GM06990 (cell line): ENCODE data around the gene CUZD1.
A peak's percentile ranks its signal among the peaks of the same experiment; 100 is the strongest.
"Not testable (repeated sequence)": the region's sequence is repeated elsewhere in the genome, so short reads cannot be mapped to it uniquely, and the experiment has no call there.

Source experiments
- DNase-seq: peaks from one replicate; pipeline ENCODE4 v3.0.0-alpha.2; 2011; ENCODE audit not compliant: insufficient read length; ENCODE audit errors: extremely low read depth
- H3K27me3 ChIP-seq: replicated peaks from 2 replicates; pipeline ENCODE4 v1.6.0; 2011; ENCODE audit warnings: low read length; ENCODE audit not compliant: control insufficient read depth, insufficient read depth
- H3K36me3 ChIP-seq: 2 replicates; pipeline ENCODE4 v1.5.1; 2011; ENCODE audit warnings: low read length; ENCODE audit not compliant: control insufficient read depth, insufficient read depth
- H3K4me3 ChIP-seq: replicated peaks from 2 replicates; pipeline ENCODE4 v1.5.1; 2011; ENCODE audit warnings: low read depth, mild to moderate bottlenecking, control low read depth, low read length
- TF ChIP-seq, protein P1 (sequence below): IDR thresholded peaks from 2 replicates; pipeline ENCODE4 v1.5.1; 2011; ENCODE audit warnings: low read length, control low read depth, mild to moderate bottlenecking, inconsistent platforms; ENCODE audit not compliant: insufficient read depth, poor library complexity, severe bottlenecking

Gene CUZD1

DNA sequence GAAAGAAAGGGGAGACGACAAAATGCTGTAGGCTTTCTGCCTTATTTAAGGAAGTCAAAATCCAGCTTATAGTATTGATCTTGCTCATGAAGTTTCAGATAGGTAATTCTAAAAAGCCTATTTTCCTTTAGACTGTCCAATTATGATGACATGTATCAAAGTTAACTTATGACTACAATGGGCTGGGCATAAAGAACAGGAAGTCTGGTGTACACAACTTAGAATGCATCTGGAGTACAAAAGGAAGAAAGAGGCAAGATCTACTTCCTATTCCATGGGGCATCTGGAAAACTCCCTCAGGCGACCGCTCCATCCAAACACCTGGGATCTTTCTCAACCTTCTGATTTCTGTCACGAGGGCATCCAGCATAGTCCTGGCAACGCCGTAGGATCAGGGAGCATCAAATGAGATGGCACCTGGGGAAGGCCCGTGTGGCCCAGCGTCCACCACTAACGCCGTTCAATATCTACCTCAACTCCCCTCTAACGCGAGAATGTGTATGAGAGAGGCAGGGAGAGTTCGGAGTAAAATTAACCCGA is 33.2 kb upstream of the CUZD1 start:
- no peaks in the 10 kb centered on the region for H3K27me3 ChIP-seq
- H3K36me3 ChIP-seq, result no peaks in the 10 kb centered on the region
- peak overlapping the region; percentile 66 for H3K4me3 ChIP-seq
- TF ChIP-seq, protein P1, sequence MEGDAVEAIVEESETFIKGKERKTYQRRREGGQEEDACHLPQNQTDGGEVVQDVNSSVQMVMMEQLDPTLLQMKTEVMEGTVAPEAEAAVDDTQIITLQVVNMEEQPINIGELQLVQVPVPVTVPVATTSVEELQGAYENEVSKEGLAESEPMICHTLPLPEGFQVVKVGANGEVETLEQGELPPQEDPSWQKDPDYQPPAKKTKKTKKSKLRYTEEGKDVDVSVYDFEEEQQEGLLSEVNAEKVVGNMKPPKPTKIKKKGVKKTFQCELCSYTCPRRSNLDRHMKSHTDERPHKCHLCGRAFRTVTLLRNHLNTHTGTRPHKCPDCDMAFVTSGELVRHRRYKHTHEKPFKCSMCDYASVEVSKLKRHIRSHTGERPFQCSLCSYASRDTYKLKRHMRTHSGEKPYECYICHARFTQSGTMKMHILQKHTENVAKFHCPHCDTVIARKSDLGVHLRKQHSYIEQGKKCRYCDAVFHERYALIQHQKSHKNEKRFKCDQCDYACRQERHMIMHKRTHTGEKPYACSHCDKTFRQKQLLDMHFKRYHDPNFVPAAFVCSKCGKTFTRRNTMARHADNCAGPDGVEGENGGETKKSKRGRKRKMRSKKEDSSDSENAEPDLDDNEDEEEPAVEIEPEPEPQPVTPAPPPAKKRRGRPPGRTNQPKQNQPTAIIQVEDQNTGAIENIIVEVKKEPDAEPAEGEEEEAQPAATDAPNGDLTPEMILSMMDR, result no peak
- peak; percentile 50 for DNase-seq

GRCh38 chr10:122877264-122877663 is 31.6 kb upstream of the CUZD1 start:
- TF ChIP-seq, protein P1, result no peak
- no peak overlapping the region for H3K4me3 ChIP-seq
- no peaks in the 10 kb centered on the region for H3K27me3 ChIP-seq
- no peak for DNase-seq
- no peaks in the 10 kb centered on the region for H3K36me3 ChIP-seq

DNA sequence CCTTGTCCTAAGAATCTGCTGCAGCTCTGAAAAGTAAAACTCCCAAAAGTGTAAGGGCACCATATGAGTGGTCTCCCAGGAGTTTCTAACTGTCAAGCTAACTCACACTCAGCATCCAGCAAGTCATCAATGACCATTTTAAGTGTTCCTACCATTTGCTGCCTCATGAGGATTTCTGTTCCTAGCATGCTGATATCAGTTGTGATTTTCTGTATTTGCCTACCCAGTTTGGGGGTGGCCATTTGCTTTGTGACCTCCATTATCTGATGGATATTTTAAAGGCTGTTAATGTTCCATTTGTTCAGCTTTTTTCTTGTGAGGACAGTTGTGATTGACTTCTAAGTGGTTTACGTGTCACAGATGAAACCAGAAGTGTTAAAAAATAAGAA is 30.8 kb upstream of the CUZD1 start:
- TF ChIP-seq, protein P1, result no peak
- H3K27me3 ChIP-seq, result no peaks in the 10 kb centered on the region
- no peaks in the 10 kb centered on the region for H3K36me3 ChIP-seq
- H3K4me3 ChIP-seq, result no peak overlapping the region
- DNase-seq, result no peak

- no peak overlapping the region for H3K4me3 ChIP-seq
- TF ChIP-seq, protein P1, result no peak
- H3K36me3 ChIP-seq, result no peaks in the 10 kb centered on the region
- H3K27me3 ChIP-seq, result no peaks in the 10 kb centered on the region
- no peak for DNase-seq
These were observed 30.3 kb upstream of the CUZD1 start for GRCh38 chr10:122875843-122876466.

- not testable (repeated sequence) for DNase-seq, H3K27me3 ChIP-seq, H3K4me3 ChIP-seq, H3K36me3 ChIP-seq
These were observed 26.3 kb upstream of the CUZD1 start for GRCh38 chr10:122871947-122872346.

DNA sequence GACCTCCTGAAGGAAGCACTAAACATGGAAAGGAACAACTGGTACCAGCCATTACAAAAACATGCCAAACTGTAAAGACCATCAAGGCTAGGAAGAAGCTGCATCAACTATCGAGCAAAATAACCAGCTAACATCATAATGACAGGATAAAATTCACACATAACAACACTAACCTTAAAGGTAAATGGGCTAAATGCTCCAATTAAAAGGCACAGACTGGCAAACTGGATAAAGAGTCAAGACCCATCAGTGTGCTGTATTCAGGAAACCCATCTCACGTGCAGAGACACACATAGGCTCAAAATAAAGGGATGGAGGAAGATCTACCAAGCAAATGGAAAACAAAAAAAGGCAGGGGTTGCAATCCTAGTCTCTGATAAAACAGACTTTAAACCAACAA is 23.1 kb upstream of the CUZD1 start:
- not testable (repeated sequence) for H3K4me3 ChIP-seq, DNase-seq, H3K27me3 ChIP-seq, H3K36me3 ChIP-seq

GRCh38 chr10:122866757-122867482 is 21.3 kb upstream of the CUZD1 start:
- not testable (repeated sequence) for H3K4me3 ChIP-seq, DNase-seq, H3K36me3 ChIP-seq, H3K27me3 ChIP-seq
